HCT116 (cell line): ENCODE data around the gene NMNAT3.

ENCODE experiments used
- POLR2A ChIP-seq: IDR thresholded peaks from 2 replicates; pipeline ENCODE4 v1.7.0; 2011; ENCODE audit warnings: borderline replicate concordance; ENCODE audit not compliant: insufficient read depth, insufficient read length; ENCODE audit errors: extremely low read depth
- SIN3A ChIP-seq: IDR thresholded peaks from 2 replicates; pipeline ENCODE4 v1.6.1; 2012; ENCODE audit warnings: low read depth
- TF ChIP-seq, protein P1 (sequence below): IDR thresholded peaks from 2 replicates; pipeline ENCODE4 v1.6.1; 2012
- TF ChIP-seq, protein P2 (sequence below), 3 experiments: fragments of 200-600 bp in 1 of 3; sonication (generic) in 1 of 3; IDR thresholded peaks in 2 of 3; conservative IDR thresholded peaks in 1 of 3; 2 replicates each; pipeline ENCODE4 v1.5.1; 2012 to 2017; ENCODE audit warnings: low read depth in 2 of 3, low read length in 2 of 3, antibody characterized with exemption in 1 of 3, borderline replicate concordance in 1 of 3, control low read depth in 1 of 3, mild to moderate bottlenecking in 1 of 3, mixed read lengths in 1 of 3, mixed run types in 1 of 3, moderate library complexity in 1 of 3; ENCODE audit not compliant: insufficient read depth in 1 of 3

DNA sequence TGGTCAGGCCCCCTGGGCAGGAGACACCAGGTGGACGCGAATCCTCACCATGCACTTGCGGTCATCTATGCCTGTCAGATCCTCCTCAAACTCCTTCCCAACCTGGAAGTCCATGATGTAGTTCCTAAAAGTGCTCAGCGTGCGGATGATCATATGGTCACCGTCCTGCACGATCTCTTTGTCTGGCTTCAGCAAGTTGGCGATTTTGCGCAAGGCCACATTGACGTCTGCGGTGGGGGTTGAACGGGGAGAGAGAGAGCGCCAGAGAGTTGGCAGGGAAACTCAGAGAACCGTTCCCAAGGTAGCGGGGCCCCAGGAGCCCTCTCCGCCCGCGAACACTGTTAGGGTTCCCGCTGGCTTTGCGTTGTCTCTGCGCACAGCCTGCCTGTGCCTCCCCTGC, 139.0 kb downstream of the NMNAT3 start:
- TF ChIP-seq SIN3A (no peak), POLR2A (no peak)
- TF ChIP-seq, protein P1, sequence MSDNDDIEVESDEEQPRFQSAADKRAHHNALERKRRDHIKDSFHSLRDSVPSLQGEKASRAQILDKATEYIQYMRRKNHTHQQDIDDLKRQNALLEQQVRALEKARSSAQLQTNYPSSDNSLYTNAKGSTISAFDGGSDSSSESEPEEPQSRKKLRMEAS, result no peak
- TF ChIP-seq, protein P2, sequence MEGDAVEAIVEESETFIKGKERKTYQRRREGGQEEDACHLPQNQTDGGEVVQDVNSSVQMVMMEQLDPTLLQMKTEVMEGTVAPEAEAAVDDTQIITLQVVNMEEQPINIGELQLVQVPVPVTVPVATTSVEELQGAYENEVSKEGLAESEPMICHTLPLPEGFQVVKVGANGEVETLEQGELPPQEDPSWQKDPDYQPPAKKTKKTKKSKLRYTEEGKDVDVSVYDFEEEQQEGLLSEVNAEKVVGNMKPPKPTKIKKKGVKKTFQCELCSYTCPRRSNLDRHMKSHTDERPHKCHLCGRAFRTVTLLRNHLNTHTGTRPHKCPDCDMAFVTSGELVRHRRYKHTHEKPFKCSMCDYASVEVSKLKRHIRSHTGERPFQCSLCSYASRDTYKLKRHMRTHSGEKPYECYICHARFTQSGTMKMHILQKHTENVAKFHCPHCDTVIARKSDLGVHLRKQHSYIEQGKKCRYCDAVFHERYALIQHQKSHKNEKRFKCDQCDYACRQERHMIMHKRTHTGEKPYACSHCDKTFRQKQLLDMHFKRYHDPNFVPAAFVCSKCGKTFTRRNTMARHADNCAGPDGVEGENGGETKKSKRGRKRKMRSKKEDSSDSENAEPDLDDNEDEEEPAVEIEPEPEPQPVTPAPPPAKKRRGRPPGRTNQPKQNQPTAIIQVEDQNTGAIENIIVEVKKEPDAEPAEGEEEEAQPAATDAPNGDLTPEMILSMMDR (IDR thresholded peaks at IDR 0.05 in 2 of 3, conservative IDR thresholded peaks at IDR 0.05 in 1 of 3; ENCODE audit: borderline replicate concordance in 1 of 3, insufficient read depth in 1 of 3, low read depth in 2 of 3, low read length in 2 of 3), result no peak
